Caki2 (cell line): ENCODE results near the gene SYT11. TPM values are rescaled to one million over a fixed set of nuclear protein-coding genes. Genes with fewer than 3 reads are reported as not detected.
"Not testable (repeated sequence)": the region's sequence is repeated elsewhere in the genome, so short reads cannot be mapped to it uniquely, and the experiment has no call there.

Experiments used
- DNase-seq: peaks from one replicate; pipeline ENCODE4 v3.0.0-alpha.2; 2015; ENCODE audit warnings: low read depth
- in situ Hi-C: cut with HindIII; loops from 2 replicates; pipeline ENCODE4 v1.10.0; 2016; ENCODE audit warnings: low sequenced_read_pairs, low pct_unique_long_range_greater_than_20kb, mixed read lengths
- total RNA-seq: library from RNA; depleted of rRNA; stranded (reverse); fragments of >200 nt; shearing (Covaris generic); gene quantifications from 2 replicates; pipeline ENCODE4 v1.2.3, GENCODE V29; 2014; ENCODE audit warnings: low replicate concordance; rRNA removed

The SYT11 gene
- total RNA-seq, 1 experiment from 2014 or later, result 0.03 TPM

DNA sequence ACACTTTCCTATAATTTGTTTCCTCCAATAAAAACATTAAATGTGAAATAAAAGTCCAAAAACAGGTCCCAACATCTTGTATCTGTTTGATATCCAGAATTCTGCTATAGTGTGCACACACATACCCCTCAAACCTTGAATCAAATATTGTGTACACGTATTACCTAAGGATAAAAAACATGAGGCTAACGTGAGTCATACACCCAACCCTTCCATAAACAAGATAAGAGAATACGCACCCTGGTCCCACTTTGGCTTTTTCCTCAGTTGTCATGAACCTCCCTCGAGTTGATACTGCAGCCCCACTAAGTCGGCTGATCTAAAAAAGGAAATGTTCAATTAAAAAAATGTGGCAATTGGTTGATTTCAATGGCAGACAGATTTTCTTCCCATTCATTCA is 69.7 kb downstream of the SYT11 start:
- DNase-seq, result no peak
- in situ Hi-C loops, result no loop called here

DNA sequence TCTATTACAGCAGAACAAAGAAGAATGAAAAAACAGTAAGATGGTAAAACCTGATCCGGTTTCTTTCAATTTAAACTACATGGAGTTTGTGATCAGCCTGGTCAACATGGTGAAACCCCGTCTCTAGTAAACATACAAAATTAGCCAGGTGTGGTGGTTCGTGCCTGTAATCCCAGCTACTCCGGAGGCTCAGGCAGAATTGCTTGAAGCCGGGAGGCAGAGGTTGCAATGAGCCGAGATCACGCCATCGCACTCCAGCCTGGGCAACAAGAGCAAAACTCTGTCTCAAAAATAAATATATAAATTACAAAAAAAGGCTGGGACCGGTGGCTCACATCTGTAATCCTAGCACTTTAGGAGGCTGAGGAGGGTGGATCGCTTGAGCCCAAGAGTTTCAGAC is 71.4 kb downstream of the SYT11 start:
- in situ Hi-C loops, DNase-seq: not testable (repeated sequence)

DNA sequence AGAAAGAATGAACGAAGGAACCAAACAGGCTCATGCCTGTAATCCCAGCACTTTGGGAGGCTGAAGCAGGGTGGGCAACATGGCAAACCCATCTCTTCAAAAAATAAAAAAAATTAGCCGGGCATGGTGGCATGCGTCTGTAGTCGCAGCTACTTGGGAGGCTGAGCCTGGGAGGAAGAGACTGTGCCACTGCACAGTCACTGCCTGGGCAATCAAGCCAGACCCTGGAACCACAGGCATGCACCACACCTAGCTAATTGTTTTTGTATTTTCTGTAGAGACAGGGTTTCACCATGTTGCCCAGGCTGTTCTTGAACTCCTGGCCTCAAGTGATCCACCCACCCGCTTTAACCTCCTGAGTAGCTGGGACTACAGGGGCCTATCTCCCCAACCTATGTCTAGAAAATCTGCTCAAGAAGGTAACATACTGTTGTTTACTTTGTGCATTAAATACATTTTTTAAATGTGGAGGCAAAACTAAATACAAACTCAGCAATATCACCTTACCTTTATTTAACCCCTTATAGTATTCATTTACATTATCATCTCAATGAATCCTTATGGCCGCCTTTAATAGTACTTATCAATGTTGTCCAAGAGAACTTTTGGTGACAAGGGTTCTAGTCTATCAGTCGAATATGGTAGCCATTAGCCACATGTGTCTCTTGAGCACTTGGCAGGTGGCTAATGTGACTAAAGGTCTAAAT is 72.1 kb downstream of the SYT11 start:
- in situ Hi-C loops, result no loop called here
- DNase-seq, result peak; percentile 82

DNA sequence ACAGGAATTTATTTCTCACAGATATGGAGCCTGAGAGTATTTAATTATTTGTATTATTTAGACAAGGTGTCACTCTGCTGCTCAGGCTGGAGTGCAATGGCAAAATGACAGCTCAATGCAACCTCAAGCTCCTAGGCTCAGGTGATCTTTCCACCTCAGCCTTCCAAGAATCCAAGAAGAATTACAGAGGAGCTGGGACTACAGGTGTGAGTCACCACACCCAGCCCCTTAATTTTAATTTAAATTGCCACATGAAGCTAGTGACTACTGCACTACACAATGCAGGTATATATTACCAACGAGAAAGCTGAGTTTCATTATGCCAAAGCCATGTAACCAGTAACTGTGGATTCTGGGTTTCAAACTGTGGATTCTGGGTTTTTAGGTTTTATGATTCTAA is 72.7 kb downstream of the SYT11 start:
- peak; percentile 35 for DNase-seq
- in situ Hi-C loops, result no loop called here

DNA sequence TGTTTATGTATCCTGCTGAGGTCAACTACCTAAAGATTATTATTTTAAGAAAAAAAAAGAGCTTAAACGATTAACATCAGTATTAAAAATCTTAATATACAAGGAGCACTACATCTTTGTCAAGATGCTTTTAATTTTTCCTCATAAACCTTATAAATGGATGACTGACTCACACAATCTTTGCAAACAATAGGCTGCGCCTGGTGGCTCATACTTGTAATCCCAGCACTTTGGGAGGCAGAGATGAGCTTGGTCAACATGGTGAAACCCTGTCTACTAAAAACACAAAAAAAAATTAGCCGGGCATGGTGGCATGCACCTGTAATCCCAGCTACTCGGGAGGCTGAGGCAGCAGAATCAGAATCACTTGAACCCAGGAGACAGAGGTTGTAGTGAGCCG is 73.1 kb downstream of the SYT11 start:
- no peak for DNase-seq
- in situ Hi-C loops, result no loop called here

DNA sequence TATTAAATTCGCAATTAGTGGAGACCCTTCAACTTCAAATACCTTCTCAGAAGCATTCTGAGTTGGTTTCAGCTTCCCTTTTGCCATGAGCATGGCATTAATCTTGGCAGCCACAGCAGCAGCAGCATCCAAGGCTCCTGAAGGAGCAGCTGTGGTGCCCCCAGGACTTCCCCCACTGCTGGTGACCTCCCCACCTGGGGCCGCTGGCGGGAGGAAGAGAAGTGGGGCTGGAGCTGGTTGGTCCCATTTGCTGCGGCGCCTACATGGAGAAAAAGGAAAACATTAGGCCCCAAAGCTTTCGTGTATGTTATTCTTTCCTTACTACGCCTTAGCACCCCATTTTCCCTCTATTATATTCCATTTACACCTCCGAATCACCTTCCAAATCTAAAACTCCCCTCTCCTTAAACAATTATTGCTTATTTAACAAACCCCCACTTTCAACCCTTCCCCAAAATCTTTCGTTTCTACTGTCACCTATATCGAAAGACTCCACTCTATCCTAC is 74.3 kb downstream of the SYT11 start:
- DNase-seq, result no peak
- in situ Hi-C loops, result no loop called here

DNA sequence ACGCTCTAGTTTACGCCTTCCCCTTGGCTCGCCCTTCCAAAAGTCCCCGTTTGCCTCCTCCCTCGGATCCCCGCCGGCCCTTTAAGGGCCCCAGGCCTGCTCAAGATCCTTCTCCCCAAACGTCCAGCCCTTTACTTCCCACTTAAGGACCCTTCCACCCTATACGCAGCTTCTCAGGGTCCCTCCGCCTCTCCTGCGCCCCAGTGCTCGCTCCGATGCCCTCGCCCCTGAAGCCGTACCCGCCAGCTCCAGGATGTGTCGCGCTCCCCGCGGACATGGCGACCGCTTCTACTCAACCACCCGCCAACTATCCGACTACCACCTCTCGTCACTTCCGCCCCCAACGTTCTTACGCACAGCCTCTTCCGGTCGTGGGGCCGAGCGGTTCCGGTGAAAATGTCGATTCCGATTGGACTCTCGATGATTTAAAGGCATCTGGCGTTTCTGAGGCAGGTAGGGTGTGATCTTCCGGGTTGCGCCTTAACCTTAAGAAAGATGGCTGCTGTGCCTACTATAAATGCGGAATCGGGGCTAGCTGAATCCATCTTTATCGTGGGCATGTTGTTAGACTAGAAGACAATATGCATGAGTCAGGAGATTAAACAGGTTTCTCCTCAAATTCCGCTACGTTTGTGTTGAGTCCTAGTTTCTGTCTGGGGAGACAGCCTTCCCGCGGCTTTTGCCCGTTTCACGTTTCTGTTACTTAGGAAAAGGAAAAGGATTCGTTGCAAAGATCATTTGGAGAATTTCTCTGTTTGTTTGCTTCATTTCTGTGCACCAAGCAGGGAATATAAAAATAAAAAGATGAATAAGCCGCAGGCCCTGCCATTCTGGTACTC is 74.9 kb downstream of the SYT11 start, which contains the start of gene KHDC4:
KHDC4 (minus strand) TSS at position 317 of the 839 bp plus-strand sequence; CDS start at position 277, 40 bp downstream.
- peak; percentile 97 for DNase-seq
- in situ Hi-C loops, result no loop called here

Other genes starting within 250 kb of the SYT11 start
- 29.7 and 30.7 TPM in 2 replicates for gene MSTO1, start 249.3 kb upstream of the SYT11 start, total RNA-seq
- 22.3 and 49.3 TPM in 2 replicates for gene YY1AP1, start 170.8 kb upstream of the SYT11 start, total RNA-seq
- gene DAP3, start 170.5 kb upstream of the SYT11 start, total RNA-seq, result 53.2 and 75.2 TPM in 2 replicates
- 7.9 and 9.5 TPM in 2 replicates for gene GON4L, start 2.4 kb upstream of the SYT11 start, total RNA-seq
- 58.6 and 109 TPM in 2 replicates for gene RIT1, start 51.8 kb downstream of the SYT11 start, total RNA-seq
- gene KHDC4, start 74.8 kb downstream of the SYT11 start, total RNA-seq, result 9.8 and 33.9 TPM in 2 replicates
- gene RXFP4, start 82.1 kb downstream of the SYT11 start, total RNA-seq, result not detected in 2 replicates
- 58.1 and 63.9 TPM in 2 replicates for gene ARHGEF2, start 119.0 kb downstream of the SYT11 start, total RNA-seq
- gene SSR2, start 161.4 kb downstream of the SYT11 start, total RNA-seq, result 305 and 404 TPM in 2 replicates
- gene UBQLN4, start 194.2 kb downstream of the SYT11 start, total RNA-seq, result 12.4 and 36.6 TPM in 2 replicates
- gene LAMTOR2, start 195.2 kb downstream of the SYT11 start, total RNA-seq, result 14.3 and 28.3 TPM in 2 replicates
- not detected in 2 replicates for gene RAB25, start 201.6 kb downstream of the SYT11 start, total RNA-seq
- 0.64 and 2.0 TPM in 2 replicates for gene MEX3A, start 222.9 kb downstream of the SYT11 start, total RNA-seq